GM11168 (cell line): ENCODE measurements around the gene SIRT6.
"Not testable (repeated sequence)": the region's sequence is repeated elsewhere in the genome, so short reads cannot be mapped to it uniquely, and the experiment has no call there.

Experiments
- in situ Hi-C: fragments of 300-500 bp; cut with MboI; formaldehyde crosslinking; loops from one replicate; pipeline ENCODE4 v1.12.0; 2022; ENCODE audit warnings: low sequenced_read_pairs; ENCODE audit not compliant: unreplicated experiment

Gene SIRT6

GRCh38 chr19:4177146-4177545 is 5.2 kb downstream of the SIRT6 start:
- in situ Hi-C loops, result no loop called here

- in situ Hi-C loops, result no loop called here
Measured at GRCh38 chr19:4175669-4175931, 6.8 kb downstream of the SIRT6 start.

GRCh38 chr19:4174895-4175668 is 7.3 kb downstream of the SIRT6 start:
- in situ Hi-C loops, result no loop called here

- in situ Hi-C loops, result no loop called here
Measured at GRCh38 chr19:4174213-4174894, 8.0 kb downstream of the SIRT6 start.

- in situ Hi-C loops, result no loop called here
Measured at GRCh38 chr19:4173479-4174212, 8.7 kb downstream of the SIRT6 start.

- in situ Hi-C loops, result no loop called here
Measured at GRCh38 chr19:4172861-4173473, 9.4 kb downstream of the SIRT6 start.

- in situ Hi-C loops, result no loop called here
Measured at GRCh38 chr19:4171676-4172075, 10.7 kb downstream of the SIRT6 start.

- in situ Hi-C loops, result no loop called here
Measured at GRCh38 chr19:4164262-4164661, 18.1 kb downstream of the SIRT6 start.

GRCh38 chr19:4161415-4162077 is 20.8 kb downstream of the SIRT6 start:
- in situ Hi-C loops, result no loop called here

GRCh38 chr19:4157971-4158370 is 24.4 kb downstream of the SIRT6 start:
- in situ Hi-C loops, result not testable (repeated sequence)

GRCh38 chr19:4157164-4157563 is 25.2 kb downstream of the SIRT6 start:
- in situ Hi-C loops, result no loop called here

GRCh38 chr19:4154571-4155312 is 27.6 kb downstream of the SIRT6 start:
- in situ Hi-C loops, result no loop called here

GRCh38 chr19:4152241-4152998 is 29.9 kb downstream of the SIRT6 start:
- in situ Hi-C loops, result no loop called here

GRCh38 chr19:4151623-4152022 is 30.7 kb downstream of the SIRT6 start:
- in situ Hi-C loops, result no loop called here

GRCh38 chr19:4149518-4150288 is 32.7 kb downstream of the SIRT6 start:
- in situ Hi-C loops, result no loop called here

- in situ Hi-C loops, result no loop called here
Measured at GRCh38 chr19:4144666-4145249, 37.6 kb downstream of the SIRT6 start.

GRCh38 chr19:4142916-4143315 is 39.4 kb downstream of the SIRT6 start:
- in situ Hi-C loops, result not testable (repeated sequence)

- in situ Hi-C loops, result no loop called here
Measured at GRCh38 chr19:4140237-4140711, 42.1 kb downstream of the SIRT6 start.
